Fibroblast of lung (primary cell): ENCODE measurements around the gene NUDT19. TPM values are rescaled to one million over a fixed set of nuclear protein-coding genes. Genes with fewer than 3 reads are reported as not detected.

Experiments
- DNase-seq, 2 donors: peaks; one replicate each; pipeline versions ENCODE4 v3.0.0 to v3.0.0-alpha.2; 2010; ENCODE audit warnings: low read depth in 2 of 2
- H2AFZ ChIP-seq: 2 replicates; pipeline ENCODE4 v1.5.1; 2012; ENCODE audit warnings: low read length, control low read depth, inconsistent platforms
- H3K27ac ChIP-seq: 2 replicates; pipeline ENCODE4 v1.5.1; 2011; ENCODE audit warnings: low read length, control low read depth; ENCODE audit not compliant: insufficient read depth
- H3K27me3 ChIP-seq: 2 replicates; pipeline ENCODE4 v1.5.1; 2011; ENCODE audit warnings: mild to moderate bottlenecking, low read length; ENCODE audit not compliant: control insufficient read depth, insufficient read depth
- H3K36me3 ChIP-seq: 2 replicates; pipeline ENCODE4 v1.5.1; 2011; ENCODE audit warnings: low read length; ENCODE audit not compliant: control insufficient read depth, insufficient read depth
- H3K4me1 ChIP-seq: 2 replicates; pipeline ENCODE4 v1.5.1; 2011; ENCODE audit warnings: low read length; ENCODE audit not compliant: control insufficient read depth, insufficient read depth; ENCODE audit errors: extremely low read depth
- H3K4me2 ChIP-seq: 2 replicates; pipeline ENCODE4 v1.5.1; 2011; ENCODE audit warnings: low read length, control low read depth; ENCODE audit not compliant: insufficient read depth; ENCODE audit errors: extremely low read depth
- H3K4me3 ChIP-seq, 4 experiments: fragments of 200-600 bp in 1 of 4; sonication (generic) in 1 of 4; replicated peaks in 1 of 4; 2 replicates each; pipeline ENCODE4 v1.5.1; 2011 to 2016; ENCODE audit warnings: low read length in 4 of 4, low read depth in 3 of 4, mild to moderate bottlenecking in 3 of 4, control low read depth in 2 of 4, inconsistent platforms in 1 of 4, mixed read lengths in 1 of 4; ENCODE audit not compliant: insufficient read depth in 1 of 4; ENCODE audit errors: control extremely low read depth in 1 of 4
- H3K79me2 ChIP-seq: 2 replicates; pipeline ENCODE4 v1.5.1; 2012; ENCODE audit warnings: mild to moderate bottlenecking, low read length, inconsistent platforms; ENCODE audit not compliant: control insufficient read depth, insufficient read depth
- H3K9ac ChIP-seq: 2 replicates; pipeline ENCODE4 v1.5.1; 2011; ENCODE audit warnings: mild to moderate bottlenecking, low read length, control low read depth; ENCODE audit not compliant: insufficient read depth
- H3K9me3 ChIP-seq: 2 replicates; pipeline ENCODE4 v1.5.1; 2012; ENCODE audit warnings: low read depth, low read length; ENCODE audit not compliant: control insufficient read depth, insufficient read depth
- H4K20me1 ChIP-seq: 2 replicates; pipeline ENCODE4 v1.5.1; 2011; ENCODE audit warnings: low read length; ENCODE audit not compliant: control insufficient read depth, insufficient read depth; ENCODE audit errors: extremely low read depth
- EZH2 ChIP-seq: IDR thresholded peaks from 2 replicates; pipeline ENCODE4 v1.5.1; 2012; ENCODE audit warnings: low read length, control low read depth, mild to moderate bottlenecking; ENCODE audit errors: missing control alignments
- polyA plus RNA-seq, 2 donors: library from polyadenylated mRNA; depleted of rRNA in 1 of 2; stranded (reverse) in 1 of 2; unstranded in 1 of 2; fragments of >200 nt; gene quantifications; 2 replicates each; pipeline ENCODE4 v1.2.1, GENCODE V29; 2011 to 2012; ENCODE audit warnings: missing spikeins in 1 of 2
- total RNA-seq: library from RNA; depleted of rRNA; stranded (reverse); fragments of >200 nt; gene quantifications from 2 replicates; pipeline ENCODE4 v1.2.1, GENCODE V29; 2014
- TF ChIP-seq, protein P1 (sequence below), 2 donors: IDR thresholded peaks in 1 of 2; conservative IDR thresholded peaks in 1 of 2; 1 replicate in 1 of 2; 2 replicates in 1 of 2; pipeline ENCODE4 v1.5.1; 2011 to 2012; ENCODE audit warnings: low read length in 2 of 2, control low read depth in 1 of 2, inconsistent platforms in 1 of 2, low read depth in 1 of 2, mild to moderate bottlenecking in 1 of 2

Gene NUDT19
- total and polyA plus RNA-seq, 2 donors (not counting 1 experiment from before 2014, with no cell fraction given), result 7.8 to 8.2 TPM

DNA sequence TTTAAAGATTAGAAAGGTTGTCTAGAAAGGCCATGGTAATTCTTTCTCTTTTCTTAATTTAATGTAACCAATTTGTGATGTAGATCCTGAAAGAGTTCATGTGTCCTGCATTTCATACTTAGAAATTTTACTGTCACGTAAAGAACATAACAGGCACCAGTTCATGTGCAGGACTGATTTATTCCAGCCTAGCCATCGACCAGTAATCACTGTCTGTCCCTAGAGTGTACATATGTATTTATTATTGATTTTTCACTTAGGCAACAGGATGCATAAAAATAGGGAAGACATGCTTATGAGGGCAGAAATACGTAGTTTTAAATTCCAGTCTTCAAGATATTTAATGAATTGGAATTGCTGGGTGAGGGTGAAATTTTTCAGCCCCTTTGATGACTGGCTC is 65.6 kb downstream of the NUDT19 start:
- Histone ChIP-seq H3K27ac (no peak overlapping the region), H4K20me1 (no peaks in the 10 kb centered on the region), H3K4me1 (no peaks in the 10 kb centered on the region), H3K27me3 (no peaks in the 10 kb centered on the region), H3K36me3 (no peaks in the 10 kb centered on the region), H3K4me3 (no peak overlapping the region), H3K4me2 (no peak overlapping the region), H3K9me3 (no peaks in the 10 kb centered on the region), H3K79me2 (no peaks in the 10 kb centered on the region), H3K9ac (no peak overlapping the region), H2AFZ (no peak overlapping the region)
- TF ChIP-seq, protein P1, sequence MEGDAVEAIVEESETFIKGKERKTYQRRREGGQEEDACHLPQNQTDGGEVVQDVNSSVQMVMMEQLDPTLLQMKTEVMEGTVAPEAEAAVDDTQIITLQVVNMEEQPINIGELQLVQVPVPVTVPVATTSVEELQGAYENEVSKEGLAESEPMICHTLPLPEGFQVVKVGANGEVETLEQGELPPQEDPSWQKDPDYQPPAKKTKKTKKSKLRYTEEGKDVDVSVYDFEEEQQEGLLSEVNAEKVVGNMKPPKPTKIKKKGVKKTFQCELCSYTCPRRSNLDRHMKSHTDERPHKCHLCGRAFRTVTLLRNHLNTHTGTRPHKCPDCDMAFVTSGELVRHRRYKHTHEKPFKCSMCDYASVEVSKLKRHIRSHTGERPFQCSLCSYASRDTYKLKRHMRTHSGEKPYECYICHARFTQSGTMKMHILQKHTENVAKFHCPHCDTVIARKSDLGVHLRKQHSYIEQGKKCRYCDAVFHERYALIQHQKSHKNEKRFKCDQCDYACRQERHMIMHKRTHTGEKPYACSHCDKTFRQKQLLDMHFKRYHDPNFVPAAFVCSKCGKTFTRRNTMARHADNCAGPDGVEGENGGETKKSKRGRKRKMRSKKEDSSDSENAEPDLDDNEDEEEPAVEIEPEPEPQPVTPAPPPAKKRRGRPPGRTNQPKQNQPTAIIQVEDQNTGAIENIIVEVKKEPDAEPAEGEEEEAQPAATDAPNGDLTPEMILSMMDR (conservative IDR thresholded peaks at IDR 0.05 in 1 of 2, IDR thresholded peaks at IDR 0.05 in 1 of 2; ENCODE audit: low read depth in 1 of 2, low read length in 2 of 2), result no peak
- no peak for TF ChIP-seq EZH2
- no peak for DNase-seq

Other genes with a start within 250 kb of the NUDT19 start
- gene PDCD5, start 110.6 kb upstream of the NUDT19 start, total RNA-seq, result 93.7 and 107 TPM in 2 replicates
- 115 and 117 TPM in 2 replicates for gene PDCD5, start 110.6 kb upstream of the NUDT19 start, polyA plus RNA-seq
- 33.1 and 38.3 TPM in 2 replicates for gene ANKRD27, start 16.6 kb upstream of the NUDT19 start, total RNA-seq
- 24.5 and 29.7 TPM in 2 replicates for gene ANKRD27, start 16.6 kb upstream of the NUDT19 start, polyA plus RNA-seq
- gene RGS9BP, start 16.0 kb upstream of the NUDT19 start, total RNA-seq, result 0.51 and 0.66 TPM in 2 replicates
- 0.03 and 0.09 TPM in 2 replicates for gene RGS9BP, start 16.0 kb upstream of the NUDT19 start, polyA plus RNA-seq
- gene TDRD12, start 27.9 kb downstream of the NUDT19 start, total RNA-seq, result under 0.01 and 0.17 TPM in 2 replicates
- gene TDRD12, start 27.9 kb downstream of the NUDT19 start, polyA plus RNA-seq, result 0.21 TPM in 1 of 2 replicates, not detected in the other
- gene SLC7A9, start 177.9 kb downstream of the NUDT19 start, total RNA-seq, result 0.17 and 0.26 TPM in 2 replicates
- gene SLC7A9, start 177.9 kb downstream of the NUDT19 start, polyA plus RNA-seq, result 0.08 TPM in 1 of 2 replicates, not detected in the other